Measurements from ENCODE around the gene DYNLRB1. TPM values are rescaled to one million over a fixed set of nuclear protein-coding genes. Genes with fewer than 3 reads are reported as not detected.
A peak's percentile ranks its signal among the peaks of the same experiment; 100 is the strongest.

The DYNLRB1 gene
- total and polyA plus RNA-seq, 2 of the 13 experiments (the other 11 are each of a cell fraction or from before 2014, with no cell fraction given), result 140 to 244 TPM

DNA sequence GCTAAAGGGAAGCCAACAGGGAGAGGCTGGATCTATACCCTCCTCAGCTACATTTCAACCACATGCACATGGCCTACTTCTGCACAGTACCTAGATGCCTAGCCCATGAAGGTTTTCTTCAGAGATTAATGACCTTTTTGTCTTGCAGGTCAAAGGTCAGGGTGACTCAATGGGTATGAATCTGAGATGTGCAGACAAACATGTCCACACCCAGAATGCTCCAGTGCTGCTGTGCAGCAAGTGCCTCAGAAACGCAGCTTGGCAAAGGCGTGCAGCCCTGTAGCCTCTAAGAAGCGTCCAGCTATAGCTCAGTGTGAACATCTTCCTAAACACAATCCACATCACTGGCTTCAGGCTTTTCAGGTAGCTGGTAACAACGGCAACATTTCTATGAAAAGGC, 66.7 kb downstream of the DYNLRB1 start (continued):
- TF ChIP-seq EP300 (IDR thresholded peaks at IDR 0.05; ENCODE audit: low read depth in 2 of 2, low read length in 2 of 2) (no peak), EP300 (CRISPR knock-in tag; IDR thresholded peaks at IDR 0.05; ENCODE audit: borderline replicate concordance) (0 out of 2 replicates have a peak, but pooled peaks have one; percentile 21), NR2F6 (IDR thresholded peaks at IDR 0.05) (peak; percentile 83), NR2F6 (CRISPR knock-in tag; IDR thresholded peaks at IDR 0.05) (peak; percentile 72), ZNF629 (CRISPR knock-in tag; conservative IDR thresholded peaks at IDR 0.05) (0 out of 2 replicates have a peak, but pooled peaks have one; percentile 16), SOX13 (IDR thresholded peaks at IDR 0.05) (no peak), SOX13 (CRISPR knock-in tag; conservative IDR thresholded peaks at IDR 0.05 in 1 of 2, IDR thresholded peaks at IDR 0.05 in 1 of 2) (peak in 1 of 2 experiments; percentile 14; a peak in 1 of 4 replicates), XRCC5 (optimal IDR thresholded peaks at IDR 0.05; ENCODE audit: low read length) (no peak), DMTF1 (CRISPR knock-in tag; IDR thresholded peaks at IDR 0.05) (no peak), ZNF605 (CRISPR knock-in tag; IDR thresholded peaks at IDR 0.05) (0 out of 2 replicates have a peak, but pooled peaks have one; percentile 41)
- TF ChIP-seq, protein P1, sequence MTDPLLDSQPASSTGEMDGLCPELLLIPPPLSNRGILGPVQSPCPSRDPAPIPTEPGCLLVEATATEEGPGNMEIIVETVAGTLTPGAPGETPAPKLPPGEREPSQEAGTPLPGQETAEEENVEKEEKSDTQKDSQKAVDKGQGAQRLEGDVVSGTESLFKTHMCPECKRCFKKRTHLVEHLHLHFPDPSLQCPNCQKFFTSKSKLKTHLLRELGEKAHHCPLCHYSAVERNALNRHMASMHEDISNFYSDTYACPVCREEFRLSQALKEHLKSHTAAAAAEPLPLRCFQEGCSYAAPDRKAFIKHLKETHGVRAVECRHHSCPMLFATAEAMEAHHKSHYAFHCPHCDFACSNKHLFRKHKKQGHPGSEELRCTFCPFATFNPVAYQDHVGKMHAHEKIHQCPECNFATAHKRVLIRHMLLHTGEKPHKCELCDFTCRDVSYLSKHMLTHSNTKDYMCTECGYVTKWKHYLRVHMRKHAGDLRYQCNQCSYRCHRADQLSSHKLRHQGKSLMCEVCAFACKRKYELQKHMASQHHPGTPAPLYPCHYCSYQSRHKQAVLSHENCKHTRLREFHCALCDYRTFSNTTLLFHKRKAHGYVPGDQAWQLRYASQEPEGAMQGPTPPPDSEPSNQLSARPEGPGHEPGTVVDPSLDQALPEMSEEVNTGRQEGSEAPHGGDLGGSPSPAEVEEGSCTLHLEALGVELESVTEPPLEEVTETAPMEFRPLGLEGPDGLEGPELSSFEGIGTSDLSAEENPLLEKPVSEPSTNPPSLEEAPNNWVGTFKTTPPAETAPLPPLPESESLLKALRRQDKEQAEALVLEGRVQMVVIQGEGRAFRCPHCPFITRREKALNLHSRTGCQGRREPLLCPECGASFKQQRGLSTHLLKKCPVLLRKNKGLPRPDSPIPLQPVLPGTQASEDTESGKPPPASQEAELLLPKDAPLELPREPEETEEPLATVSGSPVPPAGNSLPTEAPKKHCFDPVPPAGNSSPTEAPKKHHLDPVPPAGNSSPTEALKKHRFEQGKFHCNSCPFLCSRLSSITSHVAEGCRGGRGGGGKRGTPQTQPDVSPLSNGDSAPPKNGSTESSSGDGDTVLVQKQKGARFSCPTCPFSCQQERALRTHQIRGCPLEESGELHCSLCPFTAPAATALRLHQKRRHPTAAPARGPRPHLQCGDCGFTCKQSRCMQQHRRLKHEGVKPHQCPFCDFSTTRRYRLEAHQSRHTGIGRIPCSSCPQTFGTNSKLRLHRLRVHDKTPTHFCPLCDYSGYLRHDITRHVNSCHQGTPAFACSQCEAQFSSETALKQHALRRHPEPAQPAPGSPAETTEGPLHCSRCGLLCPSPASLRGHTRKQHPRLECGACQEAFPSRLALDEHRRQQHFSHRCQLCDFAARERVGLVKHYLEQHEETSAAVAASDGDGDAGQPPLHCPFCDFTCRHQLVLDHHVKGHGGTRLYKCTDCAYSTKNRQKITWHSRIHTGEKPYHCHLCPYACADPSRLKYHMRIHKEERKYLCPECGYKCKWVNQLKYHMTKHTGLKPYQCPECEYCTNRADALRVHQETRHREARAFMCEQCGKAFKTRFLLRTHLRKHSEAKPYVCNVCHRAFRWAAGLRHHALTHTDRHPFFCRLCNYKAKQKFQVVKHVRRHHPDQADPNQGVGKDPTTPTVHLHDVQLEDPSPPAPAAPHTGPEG (CRISPR knock-in tag; IDR thresholded peaks at IDR 0.05), result no peak
- TF ChIP-seq, protein P2, sequence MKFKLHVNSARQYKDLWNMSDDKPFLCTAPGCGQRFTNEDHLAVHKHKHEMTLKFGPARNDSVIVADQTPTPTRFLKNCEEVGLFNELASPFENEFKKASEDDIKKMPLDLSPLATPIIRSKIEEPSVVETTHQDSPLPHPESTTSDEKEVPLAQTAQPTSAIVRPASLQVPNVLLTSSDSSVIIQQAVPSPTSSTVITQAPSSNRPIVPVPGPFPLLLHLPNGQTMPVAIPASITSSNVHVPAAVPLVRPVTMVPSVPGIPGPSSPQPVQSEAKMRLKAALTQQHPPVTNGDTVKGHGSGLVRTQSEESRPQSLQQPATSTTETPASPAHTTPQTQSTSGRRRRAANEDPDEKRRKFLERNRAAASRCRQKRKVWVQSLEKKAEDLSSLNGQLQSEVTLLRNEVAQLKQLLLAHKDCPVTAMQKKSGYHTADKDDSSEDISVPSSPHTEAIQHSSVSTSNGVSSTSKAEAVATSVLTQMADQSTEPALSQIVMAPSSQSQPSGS (CRISPR knock-in tag; IDR thresholded peaks at IDR 0.05), result no peak

All from HepG2 (cell line).